ENCODE data around the gene DPEP2NB. TPM values are rescaled to one million over a fixed set of nuclear protein-coding genes. Genes with fewer than 3 reads are reported as not detected.

DPEP2NB gene
- total RNA-seq, 1 experiment from 2014 or later, result not detected

- no peak for DNase-seq (ENCODE audit: low read depth)
Observed at GRCh38 chr16:67964477-67965131, 51.1 kb downstream of the DPEP2NB start.

- no peak for DNase-seq (ENCODE audit: low read depth)
Observed at GRCh38 chr16:67963662-67964321, 51.9 kb downstream of the DPEP2NB start.

Small RNAs within 50 kb of the gene (small RNA-seq; reads per million reads assigned to genes)
- gene RNU6-359P, result not detected

Other genes starting within 250 kb of the DPEP2NB start
- 6.2 and 10.8 TPM in 2 replicates for gene RANBP10, start 209.4 kb downstream of the DPEP2NB start, total RNA-seq (2014; rRNA removed; shearing (Covaris generic))
- 0.18 TPM in 1 of 2 replicates, not detected in the other for gene TSNAXIP1, start 209.0 kb downstream of the DPEP2NB start, total RNA-seq (2014; rRNA removed; shearing (Covaris generic))
- gene THAP11, start 173.6 kb downstream of the DPEP2NB start, total RNA-seq (2014; rRNA removed; shearing (Covaris generic)), result 91.5 and 105 TPM in 2 replicates
- 236 and 318 TPM in 2 replicates for gene NUTF2, start 169.0 kb downstream of the DPEP2NB start, total RNA-seq (2014; rRNA removed; shearing (Covaris generic))
- gene CENPT, start 168.2 kb downstream of the DPEP2NB start, total RNA-seq (2014; rRNA removed; shearing (Covaris generic)), result 30.1 and 30.2 TPM in 2 replicates
- gene EDC4, start 142.9 kb downstream of the DPEP2NB start, total RNA-seq (2014; rRNA removed; shearing (Covaris generic)), result 64.5 and 78.1 TPM in 2 replicates
- not detected in 2 replicates for gene NRN1L, start 131.0 kb downstream of the DPEP2NB start, total RNA-seq (2014; rRNA removed; shearing (Covaris generic))
- gene PSKH1, start 122.7 kb downstream of the DPEP2NB start, total RNA-seq (2014; rRNA removed; shearing (Covaris generic)), result 5.9 and 7.0 TPM in 2 replicates
- 2.5 and 2.9 TPM in 2 replicates for gene CTRL, start 84.0 kb downstream of the DPEP2NB start, total RNA-seq (2014; rRNA removed; shearing (Covaris generic))
- 62.2 and 72.3 TPM in 2 replicates for gene PSMB10, start 79.1 kb downstream of the DPEP2NB start, total RNA-seq (2014; rRNA removed; shearing (Covaris generic))
- 3.3 and 3.5 TPM in 2 replicates for gene LCAT, start 71.8 kb downstream of the DPEP2NB start, total RNA-seq (2014; rRNA removed; shearing (Covaris generic))
- 17.3 and 21.5 TPM in 2 replicates for gene SLC12A4, start 47.3 kb downstream of the DPEP2NB start, total RNA-seq (2014; rRNA removed; shearing (Covaris generic))
- not detected in 2 replicates for gene DPEP3, start 35.4 kb downstream of the DPEP2NB start, total RNA-seq (2014; rRNA removed; shearing (Covaris generic))
- not detected in 2 replicates for gene DPEP2, start 16.4 kb downstream of the DPEP2NB start, total RNA-seq (2014; rRNA removed; shearing (Covaris generic))
- gene DDX28, start 7.3 kb upstream of the DPEP2NB start, total RNA-seq (2014; rRNA removed; shearing (Covaris generic)), result 18.9 and 22.5 TPM in 2 replicates
- gene DUS2, start 7.4 kb upstream of the DPEP2NB start, total RNA-seq (2014; rRNA removed; shearing (Covaris generic)), result 15.4 and 18.2 TPM in 2 replicates
- gene NFATC3, start 69.5 kb upstream of the DPEP2NB start, total RNA-seq (2014; rRNA removed; shearing (Covaris generic)), result 14.9 and 15.4 TPM in 2 replicates
- 0.29 and 0.30 TPM in 2 replicates for gene ESRP2, start 220.2 kb upstream of the DPEP2NB start, total RNA-seq (2014; rRNA removed; shearing (Covaris generic))
- 21.6 and 24.1 TPM in 2 replicates for gene PLA2G15, start 229.5 kb upstream of the DPEP2NB start, total RNA-seq (2014; rRNA removed; shearing (Covaris generic))
- 14.8 and 26.6 TPM in 2 replicates for gene SLC7A6, start 248.6 kb upstream of the DPEP2NB start, total RNA-seq (2014; rRNA removed; shearing (Covaris generic))

Data from HT1080 (cell line).